Glutamatergic neuron (in vitro differentiated cells): ENCODE measurements around the gene BPIFB6. TPM values are rescaled to one million over a fixed set of nuclear protein-coding genes. Genes with fewer than 3 reads are reported as not detected.

Experiments used
- DNase-seq: peaks from one replicate; pipeline ENCODE4 v3.0.0; 2022
- H3K27ac Mint-ChIP-seq: one replicate; pipeline ENCODE4 v1.8.0; 2020; ENCODE audit warnings: mild to moderate bottlenecking, mixed read lengths, inconsistent platforms; ENCODE audit not compliant: unreplicated experiment
- H3K27me3 Mint-ChIP-seq: one replicate; pipeline ENCODE4 v1.8.0; 2020; ENCODE audit warnings: mild to moderate bottlenecking, moderate library complexity, mixed read lengths, inconsistent platforms; ENCODE audit not compliant: unreplicated experiment
- H3K36me3 Mint-ChIP-seq: one replicate; pipeline ENCODE4 v1.8.0; 2020; ENCODE audit warnings: mild to moderate bottlenecking, mixed read lengths, inconsistent platforms; ENCODE audit not compliant: unreplicated experiment
- H3K4me1 Mint-ChIP-seq: one replicate; pipeline ENCODE4 v1.8.0; 2020; ENCODE audit warnings: mild to moderate bottlenecking, low read depth, mixed read lengths, inconsistent platforms; ENCODE audit not compliant: unreplicated experiment
- H3K4me3 Mint-ChIP-seq: one replicate; pipeline ENCODE4 v1.8.0; 2020; ENCODE audit warnings: mild to moderate bottlenecking, mixed read lengths, inconsistent platforms; ENCODE audit not compliant: unreplicated experiment
- H3K9me3 Mint-ChIP-seq: one replicate; pipeline ENCODE4 v1.8.0; 2020; ENCODE audit warnings: mild to moderate bottlenecking, moderate library complexity, mixed read lengths, inconsistent platforms; ENCODE audit not compliant: unreplicated experiment
- total RNA-seq: library from RNA; stranded (reverse); fragmentation: NEBNext Ultra II Directional; extraction: Animal tissue kit (Norgen Biotek cat#: 25700); gene quantifications from one replicate; pipeline ENCODE4 v1.2.1, GENCODE V29; 2021; ENCODE audit not compliant: unreplicated experiment
- TF ChIP-seq, protein P1 (sequence below): fragments of 200-600 bp; sonication (generic); IDR thresholded peaks from one replicate; pipeline ENCODE4 v1.5.0; 2021; ENCODE audit not compliant: partially characterized antibody, unreplicated experiment

Gene BPIFB6
- total RNA-seq, 1 donor from 2014 or later = not detected

- H3K4me1 Mint-ChIP-seq = peaks cover 6% of the 10 kb centered on the region
- DNase-seq = no peak
- H3K4me3 Mint-ChIP-seq = no peak overlapping the region
- TF ChIP-seq, protein P1, sequence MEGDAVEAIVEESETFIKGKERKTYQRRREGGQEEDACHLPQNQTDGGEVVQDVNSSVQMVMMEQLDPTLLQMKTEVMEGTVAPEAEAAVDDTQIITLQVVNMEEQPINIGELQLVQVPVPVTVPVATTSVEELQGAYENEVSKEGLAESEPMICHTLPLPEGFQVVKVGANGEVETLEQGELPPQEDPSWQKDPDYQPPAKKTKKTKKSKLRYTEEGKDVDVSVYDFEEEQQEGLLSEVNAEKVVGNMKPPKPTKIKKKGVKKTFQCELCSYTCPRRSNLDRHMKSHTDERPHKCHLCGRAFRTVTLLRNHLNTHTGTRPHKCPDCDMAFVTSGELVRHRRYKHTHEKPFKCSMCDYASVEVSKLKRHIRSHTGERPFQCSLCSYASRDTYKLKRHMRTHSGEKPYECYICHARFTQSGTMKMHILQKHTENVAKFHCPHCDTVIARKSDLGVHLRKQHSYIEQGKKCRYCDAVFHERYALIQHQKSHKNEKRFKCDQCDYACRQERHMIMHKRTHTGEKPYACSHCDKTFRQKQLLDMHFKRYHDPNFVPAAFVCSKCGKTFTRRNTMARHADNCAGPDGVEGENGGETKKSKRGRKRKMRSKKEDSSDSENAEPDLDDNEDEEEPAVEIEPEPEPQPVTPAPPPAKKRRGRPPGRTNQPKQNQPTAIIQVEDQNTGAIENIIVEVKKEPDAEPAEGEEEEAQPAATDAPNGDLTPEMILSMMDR = no peak
- H3K36me3 Mint-ChIP-seq = no peaks in the 10 kb centered on the region
- no peak overlapping the region for H3K27ac Mint-ChIP-seq
- H3K9me3 Mint-ChIP-seq = peaks cover 2% of the 10 kb centered on the region
- H3K27me3 Mint-ChIP-seq = no peaks in the 10 kb centered on the region
Measured at GRCh38 chr20:32984631-32985354, 46.7 kb upstream of the BPIFB6 start.

- Mint-ChIP-seq H3K9me3 (peaks cover 2% of the 10 kb centered on the region), H3K4me3 (no peak overlapping the region), H3K4me1 (peaks cover 6% of the 10 kb centered on the region), H3K27ac (no peak overlapping the region), H3K27me3 (no peaks in the 10 kb centered on the region), H3K36me3 (no peaks in the 10 kb centered on the region)
- TF ChIP-seq, protein P1 = no peak
- no peak for DNase-seq
Measured at GRCh38 chr20:32985596-32985995, 45.9 kb upstream of the BPIFB6 start.

DNA sequence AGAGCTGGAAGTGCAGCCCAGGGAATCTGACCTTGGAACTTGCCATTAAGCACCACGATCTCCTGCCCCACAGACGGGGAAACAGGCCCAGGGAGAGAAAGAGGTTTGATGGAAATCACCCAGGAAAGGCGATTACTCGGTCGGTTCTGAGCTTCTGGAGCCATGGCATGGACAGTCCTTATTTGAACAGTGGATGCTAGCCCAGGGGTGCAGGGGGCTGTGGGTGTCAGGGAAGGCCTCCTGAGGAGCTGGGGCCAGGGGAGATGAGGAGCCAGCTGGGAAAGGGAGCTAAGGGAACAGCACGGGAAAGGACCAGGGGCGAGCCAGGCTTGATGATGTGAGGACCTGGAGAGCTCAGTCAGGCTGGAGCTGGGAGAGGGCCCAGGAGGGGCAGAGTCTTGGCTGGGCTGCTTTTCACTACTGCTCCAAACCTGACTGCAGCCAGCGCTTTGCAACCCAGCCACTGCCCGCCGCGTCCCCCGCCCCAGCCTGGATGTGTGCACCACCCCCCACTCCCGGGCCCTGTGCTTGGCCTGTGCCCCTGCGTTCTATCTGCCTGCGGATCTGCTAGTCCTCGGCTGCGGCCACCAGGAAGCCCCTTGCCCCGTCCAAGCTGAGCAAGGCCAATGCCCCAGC lies 45.0 kb upstream of the BPIFB6 start:
- peaks cover 5% of the 10 kb centered on the region for H3K4me1 Mint-ChIP-seq
- no peak overlapping the region for H3K4me3 Mint-ChIP-seq
- no peaks in the 10 kb centered on the region for H3K27me3 Mint-ChIP-seq
- no peak for DNase-seq
- no peak overlapping the region for H3K27ac Mint-ChIP-seq
- H3K36me3 Mint-ChIP-seq = no peaks in the 10 kb centered on the region
- peaks cover 2% of the 10 kb centered on the region for H3K9me3 Mint-ChIP-seq
- TF ChIP-seq, protein P1 = no peak

DNA sequence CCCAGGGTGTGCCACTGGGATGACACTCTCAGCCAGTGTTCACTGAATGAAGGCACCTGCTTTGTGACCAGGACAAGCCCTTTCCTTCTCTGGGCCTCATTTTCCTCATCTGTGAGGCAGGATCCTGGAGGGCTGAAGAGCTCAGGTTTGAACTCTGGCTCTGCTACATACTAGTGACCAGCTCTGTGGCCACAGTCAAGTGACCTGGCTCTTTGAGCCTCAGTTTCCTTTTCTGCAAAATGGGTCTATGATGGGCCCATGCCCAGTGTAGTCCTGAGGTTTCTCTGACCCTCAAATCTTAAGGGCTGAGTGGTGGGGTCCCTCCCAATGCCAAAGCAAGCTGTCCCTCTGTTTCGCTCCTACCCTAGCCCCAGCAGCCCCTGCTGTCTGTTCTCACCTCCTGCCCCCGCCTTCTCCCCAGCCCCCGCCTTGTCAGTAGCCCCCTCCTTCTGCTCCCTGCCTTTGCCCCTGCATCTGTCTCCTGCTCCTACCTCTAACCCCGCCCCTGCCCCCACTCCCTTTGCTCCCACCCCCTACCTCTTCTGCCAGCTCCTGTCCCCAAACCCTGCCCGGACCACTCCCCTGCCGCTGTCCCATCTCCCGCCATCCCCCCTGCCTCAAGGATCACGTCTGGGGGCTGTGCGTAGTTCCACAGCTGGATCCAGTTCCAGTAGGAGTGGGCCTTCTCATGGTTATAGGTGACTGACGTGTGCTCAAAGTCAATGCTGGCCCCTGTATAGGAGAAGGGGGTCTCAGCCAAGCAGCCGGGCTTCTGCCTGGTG lies 44.2 kb upstream of the BPIFB6 start:
- H3K27ac Mint-ChIP-seq = no peak overlapping the region
- no peaks in the 10 kb centered on the region for H3K27me3 Mint-ChIP-seq
- H3K4me3 Mint-ChIP-seq = no peak overlapping the region
- H3K9me3 Mint-ChIP-seq = peaks cover 2% of the 10 kb centered on the region
- H3K4me1 Mint-ChIP-seq = peaks cover 5% of the 10 kb centered on the region
- no peaks in the 10 kb centered on the region for H3K36me3 Mint-ChIP-seq
- no peak for DNase-seq
- TF ChIP-seq, protein P1 = no peak
